Right atrium auricular region (tissue), 2 donors: ENCODE data around the gene ZNF480. TPM values are rescaled to one million over a fixed set of nuclear protein-coding genes. Genes with fewer than 3 reads are reported as not detected.

Source experiments
- DNase-seq: peaks from one replicate; pipeline ENCODE4 v3.0.0-alpha.2; 2019; ENCODE audit warnings: low spot score
- H3K27ac ChIP-seq, 2 donors: fragments of 200-600 bp; sonication (generic); 1 replicate in 1 of 2; 2 replicates in 1 of 2; pipeline ENCODE4 v1.5.1; 2016 to 2019
- H3K27me3 ChIP-seq, 2 donors: fragments of 200-600 bp; sonication (generic); one replicate each; pipeline versions ENCODE4 v1.5.1 to v1.6.0; 2017 to 2019
- H3K36me3 ChIP-seq: fragments of 200-600 bp; sonication (generic); one replicate; pipeline ENCODE4 v1.5.1; 2016
- H3K4me1 ChIP-seq, 2 donors: fragments of 200-600 bp; sonication (generic); one replicate each; pipeline versions ENCODE4 v1.5.1 to v1.6.0; 2017 to 2019
- H3K4me3 ChIP-seq, 2 donors: fragments of 200-600 bp; sonication (generic); 1 replicate in 1 of 2; 2 replicates in 1 of 2; pipeline ENCODE4 v1.5.1; 2017 to 2019; ENCODE audit warnings: mild to moderate bottlenecking in 1 of 2, moderate library complexity in 1 of 2
- H3K9me3 ChIP-seq, 2 donors: fragments of 200-600 bp; sonication (generic); one replicate each; pipeline ENCODE4 v1.5.1; 2019
- total RNA-seq, 2 donors: library from RNA; depleted of rRNA; stranded (reverse); fragments of >200 nt; gene quantifications; one replicate each; pipeline ENCODE4 v1.1.0, GENCODE V29; 2016
- TF ChIP-seq, protein P1 (sequence below), 2 donors: fragments of 200-600 bp; sonication (generic); IDR thresholded peaks; one replicate each; pipeline ENCODE4 v1.5.1; 2019; ENCODE audit warnings: antibody characterized with exemption in 2 of 2

The ZNF480 gene
- total RNA-seq, 2 donors from 2014 or later: 8.6 to 9.2 TPM

DNA sequence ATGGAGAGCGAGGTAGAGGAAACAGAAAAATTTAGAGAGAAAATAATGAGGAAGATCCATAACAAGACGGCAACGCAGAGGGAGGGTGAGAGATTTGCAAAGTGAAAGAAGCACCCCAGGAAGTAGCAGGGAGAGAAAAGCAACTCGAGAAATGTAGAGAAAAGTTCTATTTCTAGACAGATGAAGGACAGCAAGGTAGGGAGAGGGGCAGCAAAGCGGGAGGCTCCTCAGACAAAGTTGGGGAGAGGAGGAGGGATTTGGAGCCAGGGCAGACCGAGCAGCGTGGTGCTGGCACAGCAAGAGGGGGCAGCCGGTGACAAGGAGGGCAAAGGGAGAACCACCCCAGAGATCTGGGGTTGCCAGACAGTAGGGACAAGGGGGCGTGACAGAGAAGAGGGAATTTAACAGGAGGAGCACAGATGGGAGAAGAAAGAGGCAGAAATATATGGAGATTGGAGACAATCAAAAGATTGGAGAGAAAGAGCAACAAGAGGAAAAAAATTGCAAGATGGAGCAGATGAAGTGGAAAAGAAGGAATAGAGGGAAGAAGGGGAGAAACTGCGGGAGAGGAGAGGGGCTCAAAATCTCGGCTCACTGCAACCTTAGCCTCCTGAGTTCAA, 26.6 kb upstream of the ZNF480 start:
- H3K4me1 ChIP-seq: peaks cover 0 to 20% of the 10 kb centered on the region in 2 donors
- DNase-seq: no peak
- no peaks in the 10 kb centered on the region for H3K27me3 ChIP-seq
- H3K4me3 ChIP-seq: peak overlapping the region; percentile 88 to 89
- H3K9me3 ChIP-seq: no peaks in the 10 kb centered on the region
- H3K36me3 ChIP-seq: no peaks in the 10 kb centered on the region
- TF ChIP-seq, protein P1, sequence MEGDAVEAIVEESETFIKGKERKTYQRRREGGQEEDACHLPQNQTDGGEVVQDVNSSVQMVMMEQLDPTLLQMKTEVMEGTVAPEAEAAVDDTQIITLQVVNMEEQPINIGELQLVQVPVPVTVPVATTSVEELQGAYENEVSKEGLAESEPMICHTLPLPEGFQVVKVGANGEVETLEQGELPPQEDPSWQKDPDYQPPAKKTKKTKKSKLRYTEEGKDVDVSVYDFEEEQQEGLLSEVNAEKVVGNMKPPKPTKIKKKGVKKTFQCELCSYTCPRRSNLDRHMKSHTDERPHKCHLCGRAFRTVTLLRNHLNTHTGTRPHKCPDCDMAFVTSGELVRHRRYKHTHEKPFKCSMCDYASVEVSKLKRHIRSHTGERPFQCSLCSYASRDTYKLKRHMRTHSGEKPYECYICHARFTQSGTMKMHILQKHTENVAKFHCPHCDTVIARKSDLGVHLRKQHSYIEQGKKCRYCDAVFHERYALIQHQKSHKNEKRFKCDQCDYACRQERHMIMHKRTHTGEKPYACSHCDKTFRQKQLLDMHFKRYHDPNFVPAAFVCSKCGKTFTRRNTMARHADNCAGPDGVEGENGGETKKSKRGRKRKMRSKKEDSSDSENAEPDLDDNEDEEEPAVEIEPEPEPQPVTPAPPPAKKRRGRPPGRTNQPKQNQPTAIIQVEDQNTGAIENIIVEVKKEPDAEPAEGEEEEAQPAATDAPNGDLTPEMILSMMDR (IDR thresholded peaks at IDR 0.05): no peak
- H3K27ac ChIP-seq: peak overlapping the region; percentile 94 to 96

DNA sequence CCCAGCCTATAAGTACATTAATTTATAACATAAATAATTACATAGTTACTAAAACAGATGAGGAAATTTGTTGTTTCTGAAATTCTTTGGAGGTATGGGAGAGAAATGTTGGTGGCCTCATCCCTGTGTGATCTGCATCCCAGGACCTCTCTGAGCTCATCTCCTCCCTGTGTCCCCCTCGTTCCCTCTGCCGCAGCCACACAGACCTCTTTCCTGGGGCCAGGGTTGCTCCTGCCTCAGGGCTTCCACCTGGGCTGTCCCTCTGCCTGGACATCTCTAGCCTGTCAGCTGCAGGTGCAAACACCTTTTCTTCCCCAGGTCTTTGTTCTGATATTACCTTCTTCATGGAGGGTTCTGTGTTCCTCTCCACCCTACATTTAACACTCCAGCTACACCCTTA, 23.7 kb upstream of the ZNF480 start:
- Histone ChIP-seq H3K4me1 (peaks cover 0 to 20% of the 10 kb centered on the region in 2 donors), H3K4me3 (no peak overlapping the region), H3K27ac (no peak overlapping the region), H3K27me3 (no peaks in the 10 kb centered on the region), H3K9me3 (no peaks in the 10 kb centered on the region), H3K36me3 (no peaks in the 10 kb centered on the region)
- DNase-seq: no peak
- TF ChIP-seq, protein P1 (IDR thresholded peaks at IDR 0.05): no peak

DNA sequence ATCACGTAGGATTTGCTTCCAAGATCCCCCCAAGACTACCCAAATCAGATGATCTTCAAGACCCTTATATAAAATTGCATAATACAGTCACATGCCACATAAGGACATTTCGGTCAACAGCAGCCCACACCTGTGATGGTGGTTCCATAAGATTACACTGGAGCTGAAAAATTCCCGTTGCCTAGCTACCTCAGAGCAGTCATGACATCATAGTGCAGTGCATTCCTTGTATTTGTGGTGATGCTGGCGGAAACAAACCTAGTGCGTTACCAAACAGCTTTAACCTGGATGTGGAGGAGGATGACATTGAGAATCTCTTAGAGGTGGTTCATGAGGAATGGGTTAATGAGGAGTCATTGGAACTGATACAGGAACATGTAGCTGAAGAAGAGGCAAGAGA, 22.8 kb upstream of the ZNF480 start:
- Histone ChIP-seq H3K4me1 (peaks cover 0 to 14% of the 10 kb centered on the region in 2 donors), H3K27ac (no peak overlapping the region), H3K27me3 (no peaks in the 10 kb centered on the region), H3K36me3 (no peaks in the 10 kb centered on the region), H3K4me3 (no peak overlapping the region), H3K9me3 (no peaks in the 10 kb centered on the region)
- no peak for DNase-seq
- TF ChIP-seq, protein P1 (IDR thresholded peaks at IDR 0.05): no peak

DNA sequence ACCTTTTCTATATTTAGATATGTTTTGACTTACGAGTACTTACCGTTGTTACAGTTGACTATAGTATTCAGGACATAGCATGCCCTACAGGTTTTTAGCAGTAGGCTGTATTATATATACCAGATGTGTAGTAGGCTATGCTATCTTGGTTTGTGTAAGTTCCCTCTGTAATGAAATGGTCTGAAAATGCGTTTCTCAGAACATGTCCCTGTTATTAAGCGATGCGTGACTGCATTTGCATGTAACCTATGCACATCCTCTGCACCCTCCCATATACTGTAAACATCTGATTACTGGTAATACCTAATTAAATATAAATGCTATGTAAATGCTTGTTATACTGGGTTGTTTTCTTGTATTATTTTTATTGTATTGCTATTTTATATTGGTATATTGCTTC, 21.0 kb upstream of the ZNF480 start:
- Histone ChIP-seq H3K9me3 (no peaks in the 10 kb centered on the region), H3K27ac (no peak overlapping the region), H3K36me3 (no peaks in the 10 kb centered on the region), H3K4me3 (no peak overlapping the region), H3K27me3 (no peaks in the 10 kb centered on the region), H3K4me1 (peaks cover 0 to 5% of the 10 kb centered on the region in 2 donors)
- DNase-seq: no peak
- TF ChIP-seq, protein P1 (IDR thresholded peaks at IDR 0.05): no peak

DNA sequence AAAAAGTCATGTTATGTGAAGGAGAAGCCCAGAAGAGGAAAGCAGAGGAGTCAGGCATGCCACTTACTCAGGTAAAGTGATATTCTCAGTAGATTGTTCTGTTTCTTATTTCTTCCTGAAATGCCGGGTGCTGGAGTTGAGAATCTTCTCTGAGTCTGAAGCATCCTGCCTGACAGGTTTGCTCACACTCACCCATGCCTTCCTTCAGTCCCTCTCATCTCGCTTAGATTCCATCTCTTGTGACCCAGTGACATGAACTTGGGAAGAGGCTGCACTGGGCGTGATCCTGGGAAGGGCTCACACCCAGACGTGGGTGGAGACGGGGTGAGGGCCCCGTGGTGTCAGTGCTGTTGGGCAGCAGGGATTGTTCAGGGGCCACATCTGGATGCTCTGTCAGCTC, 19.5 kb upstream of the ZNF480 start:
- Histone ChIP-seq H3K27ac (no peak overlapping the region), H3K4me3 (no peak overlapping the region), H3K4me1 (no peaks in the 10 kb centered on the region), H3K36me3 (peaks cover 5% of the 10 kb centered on the region), H3K9me3 (no peaks in the 10 kb centered on the region), H3K27me3 (no peaks in the 10 kb centered on the region)
- no peak for DNase-seq
- TF ChIP-seq, protein P1 (IDR thresholded peaks at IDR 0.05): no peak

DNA sequence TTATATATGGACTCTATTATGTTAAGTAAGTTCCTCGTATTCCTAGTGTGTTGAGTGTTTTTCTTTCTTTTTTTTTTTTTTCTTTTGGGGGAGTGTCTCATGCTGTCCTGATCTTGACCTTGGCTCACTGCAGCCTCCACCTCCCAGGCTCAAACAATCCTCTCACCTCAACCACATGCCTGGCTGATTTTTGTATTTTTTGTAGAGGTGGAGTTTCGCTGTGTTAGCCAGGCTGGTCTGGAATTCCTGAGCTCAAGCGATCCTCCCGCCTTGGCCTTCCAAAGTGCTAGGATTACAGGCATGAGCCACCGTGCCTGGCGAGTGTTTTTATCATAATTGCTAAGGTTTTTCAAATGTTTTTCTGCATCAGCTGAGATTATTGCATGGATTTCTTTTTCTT, 10.7 kb upstream of the ZNF480 start:
- H3K4me1 ChIP-seq: no peaks in the 10 kb centered on the region
- peaks cover 64% of the 10 kb centered on the region for H3K36me3 ChIP-seq
- no peak for DNase-seq
- TF ChIP-seq, protein P1 (IDR thresholded peaks at IDR 0.05): no peak
- H3K9me3 ChIP-seq: no peaks in the 10 kb centered on the region
- no peaks in the 10 kb centered on the region for H3K27me3 ChIP-seq
- no peak overlapping the region for H3K27ac ChIP-seq
- no peak overlapping the region for H3K4me3 ChIP-seq
